DND-41 (cell line): ENCODE measurements around the gene TMEM121.

Experiments
- EZH2 ChIP-seq: IDR thresholded peaks from 3 replicates; pipeline ENCODE4 v1.6.1; 2012; ENCODE audit warnings: borderline replicate concordance, low read depth, mild to moderate bottlenecking, moderate library complexity, low read length, inconsistent platforms; ENCODE audit not compliant: severe bottlenecking
- TF ChIP-seq, protein P1 (sequence below): IDR thresholded peaks from 2 replicates; pipeline ENCODE4 v1.5.1; 2012; ENCODE audit warnings: borderline replicate concordance, low read length, moderate library complexity, mild to moderate bottlenecking; ENCODE audit not compliant: poor library complexity, severe bottlenecking; ENCODE audit errors: extremely low read depth

- TF ChIP-seq, protein P1, sequence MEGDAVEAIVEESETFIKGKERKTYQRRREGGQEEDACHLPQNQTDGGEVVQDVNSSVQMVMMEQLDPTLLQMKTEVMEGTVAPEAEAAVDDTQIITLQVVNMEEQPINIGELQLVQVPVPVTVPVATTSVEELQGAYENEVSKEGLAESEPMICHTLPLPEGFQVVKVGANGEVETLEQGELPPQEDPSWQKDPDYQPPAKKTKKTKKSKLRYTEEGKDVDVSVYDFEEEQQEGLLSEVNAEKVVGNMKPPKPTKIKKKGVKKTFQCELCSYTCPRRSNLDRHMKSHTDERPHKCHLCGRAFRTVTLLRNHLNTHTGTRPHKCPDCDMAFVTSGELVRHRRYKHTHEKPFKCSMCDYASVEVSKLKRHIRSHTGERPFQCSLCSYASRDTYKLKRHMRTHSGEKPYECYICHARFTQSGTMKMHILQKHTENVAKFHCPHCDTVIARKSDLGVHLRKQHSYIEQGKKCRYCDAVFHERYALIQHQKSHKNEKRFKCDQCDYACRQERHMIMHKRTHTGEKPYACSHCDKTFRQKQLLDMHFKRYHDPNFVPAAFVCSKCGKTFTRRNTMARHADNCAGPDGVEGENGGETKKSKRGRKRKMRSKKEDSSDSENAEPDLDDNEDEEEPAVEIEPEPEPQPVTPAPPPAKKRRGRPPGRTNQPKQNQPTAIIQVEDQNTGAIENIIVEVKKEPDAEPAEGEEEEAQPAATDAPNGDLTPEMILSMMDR, result no peak
- no peak for TF ChIP-seq EZH2
Observed at GRCh38 chr14:105490267-105490571, 36.2 kb upstream of the TMEM121 start.
